Astrocyte (in vitro differentiated cells and primary cell): Measurements from ENCODE around the gene PI4KA. TPM values are rescaled to one million over a fixed set of nuclear protein-coding genes. Genes with fewer than 3 reads are reported as not detected.

Source experiments
- DNase-seq: peaks from one replicate; pipeline ENCODE4 v3.0.0-alpha.2; 2010; ENCODE audit warnings: low read depth
- FAIRE-seq: peaks from 2 replicates; lab custom pipeline; 2011; peaks lifted over from hg19 to GRCh38; lab: Jason Lieb, UNC
- H2AFZ ChIP-seq: 2 replicates; pipeline ENCODE4 v1.6.0; 2012; ENCODE audit warnings: low read depth, low read length, inconsistent platforms
- H3K27ac ChIP-seq: 2 replicates; pipeline ENCODE4 v1.5.1; 2011; ENCODE audit warnings: low read depth, low read length, inconsistent platforms
- H3K27me3 ChIP-seq: 2 replicates; pipeline ENCODE4 v1.6.0; 2011; ENCODE audit warnings: low read length, inconsistent platforms; ENCODE audit not compliant: insufficient read depth
- H3K36me3 ChIP-seq: 2 replicates; pipeline ENCODE4 v1.5.1; 2011; ENCODE audit warnings: low read length, inconsistent platforms; ENCODE audit not compliant: insufficient read depth
- H3K4me1 ChIP-seq: 2 replicates; pipeline ENCODE4 v1.5.1; 2011; ENCODE audit warnings: low read length, inconsistent platforms; ENCODE audit not compliant: insufficient read depth
- H3K4me2 ChIP-seq: 2 replicates; pipeline ENCODE4 v1.6.0; 2012; ENCODE audit warnings: low read length, inconsistent platforms
- H3K4me3 ChIP-seq: 2 replicates; pipeline ENCODE4 v1.5.1; 2011; ENCODE audit warnings: low read depth, mild to moderate bottlenecking, low read length, inconsistent platforms; ENCODE audit not compliant: insufficient read depth
- H3K79me2 ChIP-seq: 2 replicates; pipeline ENCODE4 v1.6.0; 2012; ENCODE audit warnings: mild to moderate bottlenecking, low read length, inconsistent platforms; ENCODE audit not compliant: insufficient read depth
- H3K9ac ChIP-seq: 2 replicates; pipeline ENCODE4 v1.6.0; 2012; ENCODE audit warnings: mild to moderate bottlenecking, low read length, inconsistent platforms
- H3K9me3 ChIP-seq: 2 replicates; pipeline ENCODE4 v1.5.1; 2012; ENCODE audit warnings: low read depth, mild to moderate bottlenecking, low read length, inconsistent platforms; ENCODE audit not compliant: insufficient read depth
- H4K20me1 ChIP-seq: 2 replicates; pipeline ENCODE4 v1.6.0; 2012; ENCODE audit warnings: low read length, inconsistent platforms; ENCODE audit not compliant: insufficient read depth
- H3K27ac Mint-ChIP-seq: one replicate; pipeline ENCODE4 v1.8.0; 2021; ENCODE audit warnings: mild to moderate bottlenecking, mixed read lengths; ENCODE audit not compliant: unreplicated experiment
- H3K27me3 Mint-ChIP-seq: one replicate; pipeline ENCODE4 v1.8.0; 2021; ENCODE audit warnings: low read depth, mixed read lengths; ENCODE audit not compliant: unreplicated experiment
- H3K36me3 Mint-ChIP-seq: one replicate; pipeline ENCODE4 v1.8.0; 2021; ENCODE audit warnings: low read depth, mixed read lengths; ENCODE audit not compliant: unreplicated experiment
- H3K4me1 Mint-ChIP-seq: one replicate; pipeline ENCODE4 v1.8.0; 2021; ENCODE audit warnings: low read depth, mixed read lengths; ENCODE audit not compliant: unreplicated experiment
- H3K4me3 Mint-ChIP-seq: one replicate; pipeline ENCODE4 v1.8.0; 2021; ENCODE audit warnings: mild to moderate bottlenecking, moderate library complexity, mixed read lengths; ENCODE audit not compliant: unreplicated experiment
- H3K9me3 Mint-ChIP-seq: one replicate; pipeline ENCODE4 v1.8.0; 2021; ENCODE audit warnings: mild to moderate bottlenecking, mixed read lengths; ENCODE audit not compliant: unreplicated experiment
- CTCF ChIP-seq: IDR thresholded peaks from 2 replicates; pipeline ENCODE4 v1.5.1; 2011; ENCODE audit warnings: low read depth, mild to moderate bottlenecking, inconsistent platforms, low read length, moderate library complexity; ENCODE audit not compliant: insufficient read depth
- EZH2 ChIP-seq: IDR thresholded peaks from 2 replicates; pipeline ENCODE4 v1.6.1; 2012; ENCODE audit warnings: mild to moderate bottlenecking, low read length, inconsistent platforms; ENCODE audit not compliant: insufficient read depth
- total RNA-seq: library from RNA; stranded (reverse); gene quantifications from 2 replicates; pipeline ENCODE4 v1.2.1, GENCODE V29; 2021

Gene PI4KA
- total RNA-seq, 1 donor from 2014 or later: 35.9 TPM

- DNase-seq (no peak), FAIRE-seq (no peak)
- no peak overlapping the region for H3K9ac ChIP-seq
- H3K4me1 Mint-ChIP-seq: no peaks in the 10 kb centered on the region
- H3K4me3 Mint-ChIP-seq: no peak overlapping the region
- peaks cover 45% of the 10 kb centered on the region for H4K20me1 ChIP-seq
- peaks cover 3% of the 10 kb centered on the region for H3K36me3 ChIP-seq
- peaks cover 12% of the 10 kb centered on the region for H3K36me3 Mint-ChIP-seq
- peaks cover 2% of the 10 kb centered on the region for H3K4me1 ChIP-seq
- no peak overlapping the region for H2AFZ ChIP-seq
- peaks cover 40% of the 10 kb centered on the region for H3K79me2 ChIP-seq
- TF ChIP-seq CTCF: no peak
- TF ChIP-seq EZH2: no peak
- no peak overlapping the region for H3K4me2 ChIP-seq
- no peaks in the 10 kb centered on the region for H3K9me3 Mint-ChIP-seq
- H3K27ac Mint-ChIP-seq: no peak overlapping the region
- no peaks in the 10 kb centered on the region for H3K27me3 ChIP-seq
- no peak overlapping the region for H3K4me3 ChIP-seq
- no peak overlapping the region for H3K27ac ChIP-seq
- H3K27me3 Mint-ChIP-seq: no peaks in the 10 kb centered on the region
- H3K9me3 ChIP-seq: no peaks in the 10 kb centered on the region
These were observed 21.4 kb downstream of the PI4KA start for GRCh38 chr22:20836987-20837823.

GRCh38 chr22:20834725-20835124, 23.9 kb downstream of the PI4KA start:
- no peaks in the 10 kb centered on the region for H3K4me1 ChIP-seq
- H3K4me2 ChIP-seq: no peak overlapping the region
- H3K27me3 ChIP-seq: no peaks in the 10 kb centered on the region
- TF ChIP-seq CTCF (no peak), EZH2 (no peak)
- Mint-ChIP-seq H3K27me3 (no peaks in the 10 kb centered on the region), H3K27ac (no peak overlapping the region), H3K4me3 (no peak overlapping the region), H3K36me3 (peaks cover 23% of the 10 kb centered on the region), H3K9me3 (no peaks in the 10 kb centered on the region), H3K4me1 (no peaks in the 10 kb centered on the region)
- no peak overlapping the region for H3K9ac ChIP-seq
- H3K36me3 ChIP-seq: peaks cover 3% of the 10 kb centered on the region
- peaks cover 22% of the 10 kb centered on the region for H4K20me1 ChIP-seq
- no peak overlapping the region for H3K4me3 ChIP-seq
- DNase-seq (no peak), FAIRE-seq (no peak)
- H3K27ac ChIP-seq: no peak overlapping the region
- H3K9me3 ChIP-seq: no peaks in the 10 kb centered on the region
- no peak overlapping the region for H2AFZ ChIP-seq
- peaks cover 19% of the 10 kb centered on the region for H3K79me2 ChIP-seq

- H3K79me2 ChIP-seq: peaks cover 17% of the 10 kb centered on the region
- no peaks in the 10 kb centered on the region for H3K27me3 ChIP-seq
- no peak overlapping the region for H3K9ac ChIP-seq
- H2AFZ ChIP-seq: no peak overlapping the region
- no peak for FAIRE-seq
- Mint-ChIP-seq H3K36me3 (peaks cover 24% of the 10 kb centered on the region), H3K27ac (no peak overlapping the region), H3K4me1 (no peaks in the 10 kb centered on the region), H3K9me3 (no peaks in the 10 kb centered on the region), H3K4me3 (no peak overlapping the region), H3K27me3 (no peaks in the 10 kb centered on the region)
- H3K27ac ChIP-seq: no peak overlapping the region
- H3K36me3 ChIP-seq: peaks cover 3% of the 10 kb centered on the region
- no peak overlapping the region for H3K4me2 ChIP-seq
- H3K9me3 ChIP-seq: no peaks in the 10 kb centered on the region
- no peaks in the 10 kb centered on the region for H3K4me1 ChIP-seq
- TF ChIP-seq EZH2 (no peak), CTCF (no peak)
- H3K4me3 ChIP-seq: no peak overlapping the region
- H4K20me1 ChIP-seq: peaks cover 19% of the 10 kb centered on the region
- DNase-seq: no peak
These were observed 24.4 kb downstream of the PI4KA start for GRCh38 chr22:20834206-20834605.
